Ishikawa (cell line): ENCODE results near the gene ORM2.

Experiments
- CEBPB ChIP-seq: IDR thresholded peaks from 2 replicates; pipeline ENCODE4 v1.6.1; 2012
- CREB1 ChIP-seq: IDR thresholded peaks from 2 replicates; pipeline ENCODE4 v1.6.1; 2012; ENCODE audit warnings: low read depth
- EGR1 ChIP-seq: IDR thresholded peaks from 2 replicates; pipeline ENCODE4 v1.6.1; 2012
- EP300 ChIP-seq: IDR thresholded peaks from 2 replicates; pipeline ENCODE4 v1.6.1; 2012; ENCODE audit warnings: borderline replicate concordance
- FOXM1 ChIP-seq: IDR thresholded peaks from 2 replicates; pipeline ENCODE4 v1.6.1; 2012; ENCODE audit warnings: low read depth, borderline replicate concordance
- NFIC ChIP-seq: IDR thresholded peaks from 2 replicates; pipeline ENCODE4 v1.6.1; 2012
- RAD21 ChIP-seq: IDR thresholded peaks from 2 replicates; pipeline ENCODE4 v1.6.1; 2012; ENCODE audit warnings: low read depth
- TAF1 ChIP-seq: IDR thresholded peaks from 2 replicates; pipeline ENCODE4 v1.6.1; 2012; ENCODE audit warnings: low read depth, mild to moderate bottlenecking
- TCF12 ChIP-seq: IDR thresholded peaks from 2 replicates; pipeline ENCODE4 v1.6.1; 2012; ENCODE audit warnings: low read depth
- TEAD4 ChIP-seq: IDR thresholded peaks from 2 replicates; pipeline ENCODE4 v1.6.1; 2012
- YY1 ChIP-seq: IDR thresholded peaks from 2 replicates; pipeline ENCODE4 v1.6.1; 2012; ENCODE audit warnings: low read depth
- ZBTB7A ChIP-seq: IDR thresholded peaks from 2 replicates; pipeline ENCODE4 v1.6.1; 2012; ENCODE audit warnings: low read depth
- TF ChIP-seq, protein P1 (sequence below): IDR thresholded peaks from 2 replicates; pipeline ENCODE4 v1.6.1; 2012
- TF ChIP-seq, protein P2 (sequence below): IDR thresholded peaks from 2 replicates; pipeline ENCODE4 v1.6.1; 2012; ENCODE audit warnings: low read depth, mild to moderate bottlenecking
- TF ChIP-seq, protein P3 (sequence below): IDR thresholded peaks from 2 replicates; pipeline ENCODE4 v1.6.1; 2012

ORM2 gene

DNA sequence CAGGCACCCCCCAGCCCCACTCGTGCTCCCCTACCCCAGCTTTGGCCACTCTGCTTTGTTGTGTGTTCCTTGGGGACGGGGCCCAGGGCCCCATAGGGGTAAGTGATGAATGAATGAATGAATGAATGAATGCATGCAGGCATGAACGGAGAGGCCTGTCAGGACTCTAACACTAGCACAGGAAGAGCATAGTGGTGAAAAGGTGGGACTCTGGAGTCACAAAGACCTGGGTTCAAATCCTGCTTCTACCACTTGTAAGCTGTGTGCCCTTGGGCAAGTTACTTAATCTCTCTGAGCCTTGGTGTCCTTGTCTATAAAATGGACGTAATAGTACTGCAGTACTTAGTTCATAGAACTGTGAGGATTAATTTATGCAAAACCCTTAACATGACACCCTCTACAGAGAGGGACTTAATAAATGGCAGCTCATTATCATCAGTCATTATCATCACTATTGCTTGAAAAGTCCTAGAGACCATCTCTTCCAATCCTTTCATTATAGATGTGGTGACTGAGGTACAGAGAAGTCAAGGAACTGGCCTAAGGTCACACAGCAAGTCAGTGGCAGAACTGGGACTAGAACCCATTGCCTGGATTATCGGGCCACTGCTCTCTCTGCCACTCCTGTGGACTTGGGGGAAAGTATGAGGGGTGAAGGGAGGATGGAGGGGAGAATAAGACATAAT, 13.2 kb downstream of the ORM2 start:
- TF ChIP-seq EGR1 (no peak), EP300 (no peak), NFIC (no peak), TCF12 (no peak), ZBTB7A (no peak), YY1 (no peak), CEBPB (no peak)
- TF ChIP-seq, protein P1, sequence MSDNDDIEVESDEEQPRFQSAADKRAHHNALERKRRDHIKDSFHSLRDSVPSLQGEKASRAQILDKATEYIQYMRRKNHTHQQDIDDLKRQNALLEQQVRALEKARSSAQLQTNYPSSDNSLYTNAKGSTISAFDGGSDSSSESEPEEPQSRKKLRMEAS = no peak

DNA sequence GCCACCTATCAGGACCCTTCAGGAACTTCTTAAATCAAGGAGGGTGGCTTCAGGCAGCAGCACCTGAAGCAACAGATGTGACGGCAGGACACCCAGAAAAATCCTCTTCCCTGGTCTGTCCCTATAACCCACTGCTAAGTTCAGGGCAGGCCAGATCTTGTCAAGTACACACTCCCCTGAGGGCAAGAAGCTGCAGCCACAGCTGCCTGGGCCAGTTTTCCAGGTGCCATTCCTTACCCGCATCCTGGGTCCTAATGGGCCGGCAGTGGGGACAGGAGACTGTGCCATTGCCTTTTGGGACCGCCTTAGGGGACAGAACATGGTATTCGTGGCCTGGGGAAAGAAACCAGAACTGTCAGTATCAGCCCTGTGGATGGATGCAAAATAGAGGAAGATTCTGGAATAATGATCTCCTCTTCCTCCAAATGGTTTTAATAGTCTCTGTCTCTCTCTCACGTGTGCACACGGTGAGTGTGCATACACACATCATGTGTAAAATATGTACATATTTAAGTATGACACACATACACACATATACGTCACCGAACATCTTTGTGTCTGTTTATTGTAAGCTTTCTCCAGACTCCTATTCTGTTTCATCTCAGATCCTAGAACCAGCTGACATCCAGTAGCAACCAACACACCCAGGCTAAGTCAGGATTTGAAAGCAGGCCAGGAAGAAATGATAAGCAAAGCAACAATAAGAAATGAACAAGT, 14.0 kb downstream of the ORM2 start:
- TF ChIP-seq EGR1 (no peak), TEAD4 (no peak), EP300 (no peak), CEBPB (no peak), TCF12 (no peak), YY1 (no peak), NFIC (no peak), CREB1 (no peak), RAD21 (no peak), TAF1 (no peak), FOXM1 (no peak), ZBTB7A (no peak)
- TF ChIP-seq, protein P2, sequence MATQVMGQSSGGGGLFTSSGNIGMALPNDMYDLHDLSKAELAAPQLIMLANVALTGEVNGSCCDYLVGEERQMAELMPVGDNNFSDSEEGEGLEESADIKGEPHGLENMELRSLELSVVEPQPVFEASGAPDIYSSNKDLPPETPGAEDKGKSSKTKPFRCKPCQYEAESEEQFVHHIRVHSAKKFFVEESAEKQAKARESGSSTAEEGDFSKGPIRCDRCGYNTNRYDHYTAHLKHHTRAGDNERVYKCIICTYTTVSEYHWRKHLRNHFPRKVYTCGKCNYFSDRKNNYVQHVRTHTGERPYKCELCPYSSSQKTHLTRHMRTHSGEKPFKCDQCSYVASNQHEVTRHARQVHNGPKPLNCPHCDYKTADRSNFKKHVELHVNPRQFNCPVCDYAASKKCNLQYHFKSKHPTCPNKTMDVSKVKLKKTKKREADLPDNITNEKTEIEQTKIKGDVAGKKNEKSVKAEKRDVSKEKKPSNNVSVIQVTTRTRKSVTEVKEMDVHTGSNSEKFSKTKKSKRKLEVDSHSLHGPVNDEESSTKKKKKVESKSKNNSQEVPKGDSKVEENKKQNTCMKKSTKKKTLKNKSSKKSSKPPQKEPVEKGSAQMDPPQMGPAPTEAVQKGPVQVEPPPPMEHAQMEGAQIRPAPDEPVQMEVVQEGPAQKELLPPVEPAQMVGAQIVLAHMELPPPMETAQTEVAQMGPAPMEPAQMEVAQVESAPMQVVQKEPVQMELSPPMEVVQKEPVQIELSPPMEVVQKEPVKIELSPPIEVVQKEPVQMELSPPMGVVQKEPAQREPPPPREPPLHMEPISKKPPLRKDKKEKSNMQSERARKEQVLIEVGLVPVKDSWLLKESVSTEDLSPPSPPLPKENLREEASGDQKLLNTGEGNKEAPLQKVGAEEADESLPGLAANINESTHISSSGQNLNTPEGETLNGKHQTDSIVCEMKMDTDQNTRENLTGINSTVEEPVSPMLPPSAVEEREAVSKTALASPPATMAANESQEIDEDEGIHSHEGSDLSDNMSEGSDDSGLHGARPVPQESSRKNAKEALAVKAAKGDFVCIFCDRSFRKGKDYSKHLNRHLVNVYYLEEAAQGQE = no peak
- TF ChIP-seq, protein P1 = no peak
- TF ChIP-seq, protein P3, sequence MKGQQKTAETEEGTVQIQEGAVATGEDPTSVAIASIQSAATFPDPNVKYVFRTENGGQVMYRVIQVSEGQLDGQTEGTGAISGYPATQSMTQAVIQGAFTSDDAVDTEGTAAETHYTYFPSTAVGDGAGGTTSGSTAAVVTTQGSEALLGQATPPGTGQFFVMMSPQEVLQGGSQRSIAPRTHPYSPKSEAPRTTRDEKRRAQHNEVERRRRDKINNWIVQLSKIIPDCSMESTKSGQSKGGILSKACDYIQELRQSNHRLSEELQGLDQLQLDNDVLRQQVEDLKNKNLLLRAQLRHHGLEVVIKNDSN = no peak

DNA sequence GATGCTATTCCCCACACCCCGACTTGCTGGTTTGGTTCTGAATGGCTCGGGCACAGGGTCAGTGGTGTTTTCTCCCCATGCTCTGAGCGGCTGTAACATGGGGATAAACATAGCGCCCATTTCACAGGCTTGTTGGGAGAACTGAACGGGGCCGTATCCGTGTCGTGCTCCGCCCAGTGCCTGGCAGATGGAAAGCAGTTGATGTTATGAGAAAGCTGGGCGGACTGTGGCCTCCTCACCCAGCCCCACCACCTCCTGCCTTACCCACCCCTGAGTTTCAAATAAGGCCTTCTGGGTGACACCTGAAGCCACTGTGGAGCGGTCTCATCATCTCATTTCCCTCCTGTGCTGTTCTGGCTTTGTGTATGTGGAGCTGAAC, 14.5 kb downstream of the ORM2 start:
- TF ChIP-seq EGR1 (no peak), RAD21 (no peak), TAF1 (no peak), CEBPB (no peak), NFIC (no peak), TEAD4 (no peak), CREB1 (no peak), FOXM1 (no peak), EP300 (no peak), ZBTB7A (no peak)
- TF ChIP-seq, protein P2 = no peak
- TF ChIP-seq, protein P1 = no peak
- TF ChIP-seq, protein P3 = no peak

DNA sequence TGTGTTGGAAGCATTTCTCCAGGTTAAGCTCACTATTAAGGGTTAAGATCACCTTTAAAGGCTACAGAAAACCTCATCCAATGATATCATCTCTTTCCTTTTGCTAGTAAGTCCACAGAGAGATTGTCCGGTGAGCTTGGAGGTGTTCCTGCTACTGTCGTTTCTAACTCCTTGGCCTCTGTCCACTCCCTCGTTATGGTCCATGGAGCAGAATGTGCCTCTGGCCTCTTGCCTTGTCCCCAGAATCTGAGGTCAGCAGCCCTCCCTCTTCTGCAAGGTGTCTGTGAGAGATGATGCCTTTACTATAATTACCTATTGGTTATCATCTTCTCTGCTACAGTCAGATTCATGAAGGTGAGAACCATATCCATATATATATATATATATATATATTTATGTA, 15.0 kb downstream of the ORM2 start:
- TF ChIP-seq TAF1 = no peak
- TF ChIP-seq YY1 = no peak
- TF ChIP-seq EP300 = peak; percentile 36; the same call in 1 of the 2 replicates
- TF ChIP-seq, protein P3 = no peak
- peak; percentile 45 for TF ChIP-seq TEAD4
- TF ChIP-seq RAD21 = no peak
- no peak for TF ChIP-seq CREB1
- TF ChIP-seq, protein P2 = no peak
- TF ChIP-seq CEBPB = no peak
- peak; percentile 62; the same call in 1 of the 2 replicates for TF ChIP-seq NFIC
